ENCODE results near the gene HIVEP3.

Gene HIVEP3

GRCh38 chr1:41891199-41891896 is 27.4 kb downstream of the HIVEP3 start:
- peak; percentile 29 for DNase-seq

- DNase-seq: no peak
Observed at GRCh38 chr1:41890825-41891198, 27.9 kb downstream of the HIVEP3 start.

GRCh38 chr1:41889506-41890414 is 29.0 kb downstream of the HIVEP3 start:
- DNase-seq: no peak

GRCh38 chr1:41888756-41889155 is 30.0 kb downstream of the HIVEP3 start:
- DNase-seq: no peak

GRCh38 chr1:41887365-41887764 is 31.4 kb downstream of the HIVEP3 start:
- DNase-seq: no peak

- DNase-seq: peak; percentile 32
Observed at GRCh38 chr1:41884256-41885230, 34.2 kb downstream of the HIVEP3 start.

GRCh38 chr1:41883507-41883906 is 35.2 kb downstream of the HIVEP3 start:
- no peak for DNase-seq

GRCh38 chr1:41882486-41882885 is 36.2 kb downstream of the HIVEP3 start:
- DNase-seq: peak; percentile 23

GRCh38 chr1:41882068-41882477 is 36.6 kb downstream of the HIVEP3 start:
- no peak for DNase-seq

GRCh38 chr1:41880950-41881885 is 37.5 kb downstream of the HIVEP3 start:
- DNase-seq: no peak

GRCh38 chr1:41880261-41880660 is 38.5 kb downstream of the HIVEP3 start:
- no peak for DNase-seq

- no peak for DNase-seq
Observed at GRCh38 chr1:41879617-41880016, 39.1 kb downstream of the HIVEP3 start.

- no peak for DNase-seq
Observed at GRCh38 chr1:41878911-41879310, 39.8 kb downstream of the HIVEP3 start.

GRCh38 chr1:41878495-41878894 is 40.2 kb downstream of the HIVEP3 start:
- DNase-seq: no peak

- peak; percentile 60 for DNase-seq
Observed at GRCh38 chr1:41876576-41877445, 41.9 kb downstream of the HIVEP3 start.

- DNase-seq: no peak
Observed at GRCh38 chr1:41875487-41875886, 43.2 kb downstream of the HIVEP3 start.

GRCh38 chr1:41874903-41875411 is 43.8 kb downstream of the HIVEP3 start:
- DNase-seq: no peak

- no peak for DNase-seq
Observed at GRCh38 chr1:41874151-41874719, 44.5 kb downstream of the HIVEP3 start.

GRCh38 chr1:41872074-41872473 is 46.6 kb downstream of the HIVEP3 start:
- no peak for DNase-seq

- peak; percentile 57 for DNase-seq
Observed at GRCh38 chr1:41870076-41870562, 48.6 kb downstream of the HIVEP3 start.
